ENCODE results near the gene CNTF. TPM values are rescaled to one million over a fixed set of nuclear protein-coding genes. Genes with fewer than 3 reads are reported as not detected.

CNTF gene
- polyA plus RNA-seq, 3 donors, result 1.0 to 1.3 (median 1.2) TPM

DNA sequence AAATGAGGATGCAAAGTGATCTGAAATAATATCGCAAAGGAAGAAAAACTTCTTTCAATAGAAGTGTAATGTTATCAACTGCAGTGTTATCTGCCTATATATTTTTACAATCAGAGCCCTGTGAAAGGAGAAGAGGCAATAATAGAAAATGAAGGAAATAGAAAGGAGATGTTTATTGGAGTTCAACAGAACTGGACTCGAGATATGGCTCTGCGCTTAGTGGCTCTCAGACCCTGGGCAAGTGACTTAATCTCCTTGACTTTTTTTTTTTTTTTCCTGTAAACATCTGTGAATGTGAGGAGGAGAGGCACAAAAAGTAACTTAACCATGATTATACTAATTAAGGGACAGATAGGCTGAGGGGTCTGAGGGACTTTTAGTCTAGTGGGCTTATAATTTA lies 18.9 kb downstream of the CNTF start:
- DNase-seq (ENCODE audit: low read depth in 3 of 3, low spot score in 2 of 3), result no peak

DNA sequence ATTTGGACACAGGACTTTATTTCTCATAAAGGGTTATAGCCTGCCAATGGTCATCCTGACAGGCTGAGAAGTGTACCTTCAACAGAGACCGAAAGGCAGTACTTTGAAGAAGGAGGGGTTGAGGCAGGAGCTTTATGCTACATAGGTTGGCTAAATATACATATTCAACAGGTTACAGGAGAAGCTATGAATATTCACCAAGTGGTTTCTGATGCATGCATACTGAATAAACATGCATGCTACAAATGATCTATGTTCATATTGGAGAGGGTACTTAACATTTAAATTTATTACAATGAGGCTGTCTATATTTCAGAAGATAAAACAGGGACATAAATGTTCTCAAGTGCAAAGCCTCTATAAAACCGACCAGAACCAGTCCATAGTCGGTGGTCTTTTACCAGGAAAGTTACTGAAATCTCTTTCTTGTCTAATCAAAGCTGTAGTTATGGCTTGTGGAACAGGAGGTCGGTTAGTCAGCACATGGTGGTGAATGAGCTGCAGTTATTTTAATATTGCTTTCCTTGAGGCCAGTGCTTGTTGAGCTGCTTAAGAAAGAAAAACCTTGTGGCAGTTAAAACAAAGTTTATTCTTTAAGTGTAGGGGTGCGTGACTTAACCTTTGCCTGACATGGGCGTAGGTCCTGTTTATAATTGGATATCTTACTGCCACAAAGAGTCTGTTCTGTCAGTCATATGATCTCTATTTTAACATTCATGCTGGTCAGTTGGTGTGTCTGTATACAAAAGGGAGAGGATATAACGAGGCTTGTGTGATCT lies 19.5 kb downstream of the CNTF start:
- no peak for DNase-seq (ENCODE audit: low read depth in 3 of 3, low spot score in 2 of 3)

DNA sequence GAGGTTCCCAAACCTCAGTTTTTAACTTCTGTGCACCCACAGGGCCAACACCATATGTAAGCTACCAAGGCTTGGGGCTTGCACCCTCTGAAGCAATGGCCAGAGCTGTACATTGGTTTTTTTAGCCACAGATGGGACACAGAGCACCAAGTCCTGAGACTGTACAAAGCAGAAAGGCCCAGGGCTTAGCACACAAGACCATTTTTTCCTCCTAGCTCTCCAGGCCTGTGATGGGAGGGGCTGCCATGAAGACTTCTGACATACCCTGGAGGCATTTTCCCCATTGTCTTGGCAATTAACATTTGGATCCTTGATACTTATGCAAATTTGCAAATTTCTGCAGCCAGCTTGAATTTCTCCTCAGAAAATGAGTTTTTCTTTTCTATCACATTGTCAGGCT lies 23.4 kb downstream of the CNTF start:
- DNase-seq (ENCODE audit: low read depth in 3 of 3, low spot score in 2 of 3), result no peak

DNA sequence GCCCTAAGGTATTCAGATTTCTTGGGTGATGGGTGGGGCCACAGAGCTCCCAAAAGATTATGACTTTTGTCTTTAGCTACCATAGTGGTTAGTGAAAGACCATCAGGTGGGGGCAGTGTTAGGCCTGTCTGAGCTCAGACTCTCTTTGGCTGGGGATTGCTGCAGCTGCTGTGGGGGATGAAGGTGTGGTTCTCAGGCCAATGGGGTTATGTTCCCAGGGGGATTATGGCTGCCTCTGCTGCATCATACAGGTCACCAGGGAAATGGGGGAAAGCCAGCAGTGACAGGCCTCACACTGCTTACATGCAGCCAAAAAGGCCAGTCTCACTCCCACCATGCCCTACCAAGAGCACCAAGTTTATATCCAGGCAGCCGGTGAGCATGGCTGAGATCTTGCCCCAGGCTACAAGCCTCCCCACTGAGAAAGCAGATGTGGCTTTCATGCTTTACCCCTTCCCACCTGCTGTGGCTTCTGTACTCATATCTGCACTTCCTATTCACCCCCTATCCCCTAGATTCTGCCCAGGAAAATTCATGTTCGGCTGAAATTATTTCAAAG lies 24.8 kb downstream of the CNTF start:
- DNase-seq (ENCODE audit: low read depth in 3 of 3, low spot score in 2 of 3), result no peak

DNA sequence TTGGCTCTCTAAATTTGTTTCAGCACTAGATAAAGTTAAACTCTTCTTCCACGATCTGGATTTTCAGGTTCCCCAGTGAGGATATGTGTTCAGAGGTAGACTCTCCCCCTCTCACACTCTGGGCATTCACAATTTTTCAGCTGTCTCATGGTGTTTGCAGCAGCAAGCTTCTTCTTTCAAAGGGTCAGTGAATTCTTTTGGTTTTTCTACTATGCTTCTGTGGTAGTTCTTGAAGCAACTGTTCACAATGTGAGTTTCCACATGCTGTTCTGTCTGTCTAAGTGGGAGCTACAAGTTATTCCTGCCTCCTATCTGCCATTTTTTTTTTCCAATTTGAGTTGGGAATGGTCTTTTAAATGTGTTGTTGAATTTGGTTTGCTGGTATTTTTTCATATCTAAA lies 25.4 kb downstream of the CNTF start:
- DNase-seq (ENCODE audit: low read depth in 3 of 3, low spot score in 2 of 3), result no peak

DNA sequence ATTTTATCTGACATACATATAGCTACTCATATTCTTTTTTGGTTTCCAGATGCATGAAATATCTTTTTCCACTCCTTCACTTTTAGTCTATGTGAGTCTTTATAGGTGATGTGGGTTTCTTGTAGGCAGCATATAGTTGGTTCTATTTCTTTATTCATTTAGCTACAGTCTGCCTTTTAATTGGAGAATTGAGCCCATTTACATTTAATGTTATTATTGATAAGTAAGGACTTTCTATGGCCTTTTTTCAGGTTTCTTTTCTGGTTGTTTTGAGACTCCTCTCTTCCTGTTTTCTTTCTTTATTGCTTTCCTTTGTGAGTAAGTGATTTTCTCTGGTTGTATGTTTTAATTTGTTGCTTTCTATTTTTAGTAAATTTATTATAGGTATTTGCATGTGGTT lies 27.2 kb downstream of the CNTF start:
- no peak for DNase-seq (ENCODE audit: low read depth in 3 of 3, low spot score in 2 of 3)

DNA sequence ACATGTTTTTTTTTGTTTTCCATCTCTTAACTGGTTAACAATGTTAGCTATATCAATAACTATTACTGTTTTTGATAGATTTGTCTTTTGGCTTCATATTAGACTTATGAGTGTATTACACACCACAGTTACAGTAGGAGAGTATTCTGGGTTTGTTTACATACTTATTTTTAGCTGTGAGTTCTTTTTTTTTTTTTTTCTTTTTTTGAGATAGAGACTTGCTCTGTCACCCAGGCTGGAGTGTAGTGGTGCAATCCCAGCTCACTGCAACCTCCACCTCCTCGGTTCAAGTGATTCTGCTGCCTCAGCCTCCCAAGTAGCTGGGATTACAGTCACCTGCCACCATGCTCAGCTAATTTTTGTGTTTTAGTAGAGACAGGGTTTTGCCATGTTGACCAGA lies 28.0 kb downstream of the CNTF start:
- no peak for DNase-seq (ENCODE audit: low read depth in 3 of 3, low spot score in 2 of 3)

DNA sequence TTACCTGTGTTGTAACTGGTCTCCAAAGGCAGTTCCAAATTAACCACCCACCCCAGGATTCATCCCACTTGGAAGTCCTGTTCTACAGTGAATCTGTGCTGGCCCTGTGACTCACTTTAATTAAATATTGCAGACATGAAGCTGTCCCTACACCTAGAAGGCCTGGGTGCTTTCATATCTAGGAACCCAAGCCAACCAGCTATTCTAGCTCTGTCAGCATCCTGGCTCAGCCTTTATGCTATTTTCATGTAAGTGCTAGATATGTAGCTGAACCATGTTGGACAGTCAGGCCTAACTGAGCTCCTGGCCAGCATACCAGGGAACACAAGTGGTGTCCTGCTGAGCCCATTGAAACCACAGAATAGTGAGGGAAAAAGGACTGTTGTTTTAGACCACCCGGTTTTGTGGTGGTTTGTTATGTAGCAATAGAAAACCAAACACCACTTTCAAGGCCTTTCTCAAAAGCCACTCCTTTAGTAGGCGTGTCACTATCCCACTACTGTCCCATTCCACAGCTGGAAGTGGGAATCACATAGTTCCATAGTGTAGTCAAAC lies 30.3 kb downstream of the CNTF start:
- no peak for DNase-seq (ENCODE audit: low read depth in 3 of 3, low spot score in 2 of 3)

DNA sequence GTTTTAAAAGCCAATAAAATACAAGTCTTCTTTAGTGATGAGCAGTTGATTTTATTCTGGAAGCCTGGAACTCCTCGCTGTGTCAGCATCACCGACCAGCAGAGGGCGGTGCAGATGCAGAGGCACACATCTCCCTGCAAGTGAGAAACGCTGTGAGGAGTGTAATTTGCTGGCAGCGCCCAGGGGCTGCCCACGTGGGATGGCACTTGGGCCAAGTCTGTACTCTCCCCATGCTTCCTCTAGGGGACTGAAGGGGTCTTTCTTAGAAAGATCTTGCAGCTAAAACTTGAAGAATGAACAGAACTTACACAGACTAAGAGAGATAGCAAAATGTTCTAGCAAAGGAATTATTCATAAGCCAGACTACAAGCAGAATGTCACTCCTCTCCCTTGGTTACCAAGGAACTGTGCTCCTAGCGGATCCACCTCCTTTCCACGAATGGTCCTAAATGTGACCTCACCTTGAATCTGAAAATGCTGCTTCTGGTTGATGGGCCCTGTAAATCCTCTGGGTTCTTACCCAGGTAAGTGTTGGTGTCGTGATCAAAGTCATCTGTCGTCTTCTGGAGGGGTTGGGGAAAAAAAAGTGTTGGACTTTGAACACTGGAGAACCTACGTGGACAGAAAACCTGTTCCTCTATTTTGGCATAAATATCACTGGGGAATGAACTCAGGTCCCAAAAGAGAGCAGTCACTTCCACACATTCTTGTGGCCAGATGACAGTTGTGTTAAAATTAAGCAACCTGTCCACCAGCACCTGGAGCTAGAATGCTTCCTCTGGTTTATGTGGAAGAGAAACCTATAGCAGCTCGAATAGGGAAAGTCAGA lies 31.8 kb downstream of the CNTF start:
- DNase-seq (ENCODE audit: low read depth in 3 of 3, low spot score in 2 of 3), result peak; percentile 43 to 56 (median 46)

DNA sequence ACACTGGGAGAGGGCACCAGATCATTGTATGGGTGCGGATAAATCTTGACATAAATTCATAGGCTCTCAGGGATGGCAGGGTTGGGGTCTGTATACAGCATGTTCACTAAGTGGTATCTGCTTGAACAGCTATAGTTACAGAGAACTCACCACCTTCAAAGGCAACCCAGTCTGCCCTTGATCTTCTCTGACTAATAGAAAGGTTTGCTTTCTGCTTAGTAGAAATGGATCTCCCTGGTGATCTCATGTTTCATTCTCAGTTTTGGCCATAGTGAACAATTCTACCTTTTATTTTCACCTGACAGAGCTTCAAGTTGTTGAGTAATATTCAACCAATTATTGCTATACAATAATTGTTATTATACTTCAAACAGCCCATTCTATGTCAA lies 32.4 kb downstream of the CNTF start:
- DNase-seq (ENCODE audit: low read depth in 3 of 3, low spot score in 2 of 3), result no peak

DNA sequence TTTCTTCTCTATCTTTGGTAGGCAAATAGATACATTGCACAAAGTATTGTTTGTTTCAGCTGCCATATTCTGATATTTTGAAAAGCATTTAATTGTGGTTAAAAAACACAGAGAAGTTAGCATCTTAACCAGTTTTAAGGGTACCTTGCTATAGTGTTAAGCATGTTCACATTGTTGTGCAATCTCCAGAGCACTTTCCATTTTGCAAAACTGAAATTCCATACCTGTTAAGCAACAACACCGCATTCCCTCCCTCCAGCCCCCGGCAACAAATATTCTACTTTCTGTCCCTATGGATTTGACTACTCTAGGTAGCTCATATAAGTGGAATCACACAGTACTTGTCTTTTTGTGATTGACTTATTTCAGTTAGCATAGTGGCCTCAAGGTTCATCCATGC lies 33.9 kb downstream of the CNTF start:
- DNase-seq (ENCODE audit: low read depth in 3 of 3, low spot score in 2 of 3), result no peak

DNA sequence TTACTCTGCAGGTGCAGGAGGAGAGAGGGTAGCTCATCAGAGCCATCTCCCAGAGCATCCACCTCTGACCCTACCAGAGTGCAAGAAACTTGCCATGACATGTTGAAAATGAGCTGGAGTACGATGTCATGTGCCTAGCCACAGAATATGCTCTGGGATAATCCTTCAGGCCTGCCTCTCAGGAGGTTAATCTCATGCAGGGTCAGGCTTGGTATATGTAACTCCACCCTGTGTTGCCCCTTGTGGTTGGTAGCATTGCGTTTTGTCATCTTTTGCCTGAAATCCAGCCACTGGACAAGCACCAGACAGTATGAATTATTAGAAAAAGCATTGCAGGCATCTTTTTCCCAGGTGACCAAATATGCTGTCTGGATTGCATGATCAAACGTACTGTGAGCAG lies 36.2 kb downstream of the CNTF start:
- no peak for DNase-seq (ENCODE audit: low read depth in 3 of 3, low spot score in 2 of 3)

DNA sequence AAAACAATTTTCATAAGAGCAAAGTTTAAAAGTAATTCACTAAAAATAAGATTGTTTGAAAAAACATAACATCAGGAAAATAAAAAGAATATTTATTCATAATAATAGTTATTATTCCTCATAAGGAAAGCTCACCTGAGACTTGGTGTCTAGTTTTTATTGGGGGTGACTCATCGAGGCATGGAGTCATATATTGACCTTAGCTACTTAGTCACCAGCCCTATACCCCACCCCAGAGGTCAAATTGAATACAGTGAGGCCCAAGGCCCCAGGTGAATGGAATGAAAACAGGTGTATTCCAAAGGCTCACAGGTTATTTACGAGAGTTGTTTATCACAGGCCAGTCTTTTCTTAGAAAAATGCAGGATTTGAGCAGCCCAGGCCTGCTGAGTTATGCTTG lies 36.9 kb downstream of the CNTF start:
- DNase-seq (ENCODE audit: low read depth in 3 of 3, low spot score in 2 of 3), result no peak

DNA sequence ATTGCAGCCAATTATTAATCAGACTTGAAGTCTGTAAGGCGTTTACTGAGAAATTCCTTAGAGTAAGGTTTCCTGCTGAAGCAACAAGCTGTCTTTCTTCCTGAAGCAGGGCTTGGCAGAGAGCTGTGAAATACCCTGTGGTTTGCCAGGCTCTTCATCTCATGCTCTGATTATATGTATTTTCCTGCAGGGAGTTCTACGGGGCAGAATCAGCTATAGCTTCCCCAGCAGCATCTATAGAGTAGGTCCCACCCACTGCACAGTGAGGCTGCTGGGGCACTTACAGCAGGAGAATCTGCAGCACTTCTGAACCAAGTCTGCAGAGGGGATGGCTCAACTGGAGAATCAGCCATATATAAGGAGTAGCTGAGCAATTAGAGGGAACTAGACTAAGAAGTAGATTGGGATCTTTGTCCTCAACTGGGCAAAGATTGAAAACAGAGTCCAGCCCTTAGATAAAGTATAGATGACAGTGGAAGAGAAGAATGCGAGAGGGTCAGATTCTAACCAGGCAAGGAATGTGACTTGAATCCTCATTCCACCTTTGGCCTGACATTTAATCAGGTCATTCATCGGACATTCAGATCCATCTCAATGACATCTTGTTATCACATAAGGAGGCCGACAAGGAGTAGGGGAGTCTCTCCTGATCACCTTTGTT lies 37.6 kb downstream of the CNTF start:
- DNase-seq (ENCODE audit: low read depth in 3 of 3, low spot score in 2 of 3), result no peak

DNA sequence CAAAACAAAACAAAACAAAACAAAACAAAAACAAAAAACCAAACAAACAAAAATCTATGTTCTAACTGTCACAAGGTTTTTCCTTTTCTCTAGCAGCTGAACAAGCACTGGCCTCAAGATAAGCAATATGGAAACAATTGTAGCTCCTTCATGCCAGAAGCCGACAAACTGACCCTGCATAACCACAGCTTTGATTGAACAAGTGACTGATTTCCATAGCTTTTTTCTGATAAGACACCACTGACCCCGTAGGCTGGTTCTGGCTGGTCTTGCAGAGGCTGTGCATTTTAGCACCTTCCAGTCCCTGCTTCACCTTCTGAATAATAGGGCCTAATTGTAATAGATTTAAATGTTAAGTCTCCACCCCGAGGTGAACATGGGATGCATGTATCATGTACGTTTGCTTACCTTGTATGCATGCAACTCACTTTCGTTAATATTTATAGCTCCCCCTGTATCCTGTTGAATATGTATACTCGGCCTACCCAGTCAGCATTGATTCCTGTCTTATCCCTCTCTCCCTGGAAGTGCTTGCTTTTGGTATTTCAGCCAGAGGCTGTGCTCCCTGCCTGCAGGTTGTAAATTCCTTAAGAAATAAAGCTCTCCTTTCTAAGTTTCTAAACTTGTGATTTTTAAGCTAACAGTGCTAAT lies 49.6 kb downstream of the CNTF start:
- no peak for DNase-seq (ENCODE audit: low read depth in 3 of 3, low spot score in 2 of 3)

DNA sequence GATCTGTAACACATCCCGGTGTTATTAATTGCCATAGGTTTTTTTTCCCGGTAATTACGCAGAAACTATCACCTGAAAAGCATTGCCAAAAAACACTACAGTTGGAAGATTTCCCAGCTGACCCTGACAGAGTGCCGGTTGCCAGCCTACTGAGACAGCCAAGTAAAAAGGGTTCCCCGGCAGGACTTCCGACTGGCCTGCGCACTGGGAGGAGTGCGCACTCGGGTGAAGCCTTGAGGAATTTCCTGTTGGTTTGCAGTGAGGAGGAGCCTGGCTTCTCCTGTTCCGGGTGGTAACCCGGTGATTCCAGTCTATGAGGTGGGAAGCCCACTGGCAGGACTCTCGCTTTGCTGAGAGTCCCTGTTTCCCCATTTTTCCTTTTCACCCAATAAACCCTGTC lies 52.1 kb downstream of the CNTF start:
- DNase-seq (ENCODE audit: low read depth in 3 of 3, low spot score in 2 of 3), result no peak

Data from right renal cortex interstitium (tissue), 3 donors.